Measurements from ENCODE around the gene ALG2.
"Not testable (repeated sequence)": the region's sequence is repeated elsewhere in the genome, so short reads cannot be mapped to it uniquely, and the experiment has no call there.

ALG2 gene

DNA sequence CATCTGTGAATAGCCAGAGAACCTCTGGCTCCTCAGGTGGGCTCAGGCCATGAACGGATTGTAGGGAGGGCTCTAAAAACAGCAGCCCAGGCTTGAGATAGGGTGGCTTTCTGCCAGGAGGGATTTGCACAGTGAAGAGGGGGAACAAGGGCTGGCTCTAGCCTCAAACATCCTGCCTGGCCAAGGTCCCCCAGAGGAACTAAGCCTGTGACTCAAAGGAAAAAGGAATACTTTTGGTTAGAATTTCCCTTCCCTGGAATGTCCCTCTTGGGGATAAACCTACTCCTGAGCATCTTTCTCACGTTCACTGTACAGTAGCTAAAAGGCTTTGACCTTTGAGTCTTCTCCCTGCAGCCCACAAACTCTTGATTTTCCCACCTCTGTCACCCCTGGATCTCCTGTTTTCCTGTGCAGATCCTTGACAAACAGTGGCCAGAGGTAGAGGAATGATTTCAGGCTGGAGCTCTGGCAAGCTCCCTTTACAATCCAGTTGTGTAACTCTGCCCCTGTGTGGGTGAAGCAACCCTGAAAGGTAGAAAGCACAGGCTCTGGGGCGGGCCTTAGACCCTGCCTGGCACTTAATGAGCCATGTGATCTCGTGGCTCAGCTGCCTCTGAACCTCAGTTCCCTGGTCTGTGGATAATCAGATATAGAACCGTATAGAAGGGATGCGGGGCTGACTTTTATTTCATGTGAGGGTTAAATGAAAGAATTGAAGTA lies 17.8 kb upstream of the ALG2 start:
- DNase-seq (ENCODE audit: low read depth in 4 of 4, low spot score in 1 of 4), result no peak

DNA sequence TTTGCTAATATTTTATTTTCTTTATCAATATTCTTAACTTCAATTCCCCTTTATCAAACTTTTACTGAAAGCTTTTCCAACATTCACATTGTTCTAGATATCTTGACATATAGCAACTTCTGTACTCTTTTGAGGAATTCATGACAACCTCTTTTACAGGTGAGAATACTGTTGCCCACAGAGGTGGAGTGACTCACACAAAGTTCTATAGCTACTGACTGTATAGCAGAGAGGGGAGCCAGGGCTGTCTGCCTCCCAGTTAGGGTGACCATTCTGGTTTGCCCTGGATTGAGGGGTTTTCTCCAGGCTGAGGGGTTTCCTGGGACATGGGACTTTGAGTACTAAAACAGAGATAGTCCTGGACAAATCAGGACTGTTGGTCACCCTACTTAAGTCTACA lies 16.6 kb upstream of the ALG2 start:
- DNase-seq (ENCODE audit: low read depth in 4 of 4, low spot score in 1 of 4), result no peak

- not testable (repeated sequence) for DNase-seq (ENCODE audit: low read depth in 4 of 4, low spot score in 1 of 4)
These were observed 16.1 kb upstream of the ALG2 start for GRCh38 chr9:99237849-99238248.

DNA sequence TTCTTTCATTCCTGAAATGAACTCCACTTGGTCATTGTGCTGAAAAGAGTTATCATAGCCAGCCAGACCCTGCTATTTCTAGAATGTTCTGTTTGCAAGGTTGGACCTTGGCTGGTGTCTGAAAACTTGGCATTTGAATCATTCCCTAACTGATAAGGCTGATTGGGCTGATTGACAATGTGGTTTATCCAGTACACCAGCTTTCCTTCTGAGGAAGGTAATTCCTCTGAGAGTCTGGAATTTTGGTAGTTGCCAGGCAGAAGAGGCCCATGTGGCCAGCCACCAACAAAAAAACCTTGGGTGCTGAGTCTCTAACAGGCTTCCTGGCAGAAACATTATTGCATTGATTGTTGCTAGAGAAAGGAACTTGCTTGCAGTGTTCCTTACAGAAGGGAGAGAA lies 15.6 kb upstream of the ALG2 start:
- DNase-seq (ENCODE audit: low read depth in 4 of 4, low spot score in 1 of 4), result no peak

DNA sequence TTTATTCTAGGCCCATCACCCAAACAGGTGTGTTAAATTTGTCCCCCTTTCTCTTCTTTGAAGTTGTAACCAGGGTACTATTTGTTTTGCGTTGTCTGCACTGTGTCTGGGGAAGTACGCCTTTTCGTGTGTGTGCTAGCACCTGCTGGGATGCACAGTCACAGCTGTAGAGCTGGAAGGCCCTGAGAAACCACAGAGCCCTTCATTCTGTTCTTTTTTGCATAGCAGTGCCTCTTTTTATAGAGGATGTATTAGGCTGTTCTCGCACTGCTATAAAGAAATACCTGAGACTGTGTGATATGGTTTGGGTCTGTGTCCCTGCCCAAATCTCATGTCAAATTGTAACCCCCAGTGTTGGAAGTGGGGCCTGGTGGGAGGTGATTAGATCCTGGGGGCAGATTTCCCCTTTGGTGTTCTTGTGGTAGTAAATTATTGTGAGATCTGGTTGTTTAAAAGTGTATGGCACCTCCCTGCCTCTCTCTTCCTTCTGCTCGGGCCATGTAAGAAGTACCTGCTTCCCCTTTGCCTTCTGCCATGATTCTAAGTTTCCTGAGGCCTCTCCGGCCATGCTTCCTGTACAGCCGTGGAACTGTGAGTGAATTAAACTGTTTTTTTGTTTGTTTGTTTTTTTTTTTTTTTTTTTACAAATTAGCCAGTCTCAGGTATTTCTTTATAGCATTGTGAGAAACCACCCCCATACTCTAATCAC lies 14.3 kb upstream of the ALG2 start:
- DNase-seq (ENCODE audit: low read depth in 4 of 4, low spot score in 1 of 4), result no peak

GRCh38 chr9:99235069-99235468 lies 13.3 kb upstream of the ALG2 start:
- no peak for DNase-seq (ENCODE audit: low read depth in 4 of 4, low spot score in 1 of 4)

GRCh38 chr9:99234618-99235017 lies 12.9 kb upstream of the ALG2 start:
- no peak for DNase-seq (ENCODE audit: low read depth in 4 of 4, low spot score in 1 of 4)

DNA sequence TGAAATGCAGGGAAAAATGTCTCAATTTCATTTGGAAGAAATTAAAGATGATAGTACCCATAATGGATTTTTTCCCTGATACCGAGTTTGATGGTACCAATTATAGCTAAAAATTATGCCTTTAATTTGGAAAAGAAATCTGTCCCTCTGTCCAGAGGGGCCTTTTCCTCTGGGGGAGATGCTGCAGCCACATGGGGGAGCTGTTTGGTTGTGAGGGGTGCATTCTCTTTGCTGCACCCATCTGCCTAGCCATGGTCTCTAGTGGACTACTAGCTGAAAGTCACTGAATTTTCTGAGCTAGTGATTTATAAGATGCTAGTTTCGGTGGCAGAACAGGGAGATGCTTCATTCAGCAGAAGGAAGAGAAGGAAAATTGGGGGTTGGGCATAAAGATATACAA lies 10.0 kb upstream of the ALG2 start:
- DNase-seq (ENCODE audit: low read depth in 4 of 4, low spot score in 1 of 4), result peak in 1 of 4 experiments; percentile 9

GRCh38 chr9:99230206-99230605 lies 8.5 kb upstream of the ALG2 start:
- no peak for DNase-seq (ENCODE audit: low read depth in 4 of 4, low spot score in 1 of 4)

- DNase-seq (ENCODE audit: low read depth in 4 of 4, low spot score in 1 of 4), result no peak
These were observed 4.3 kb upstream of the ALG2 start for GRCh38 chr9:99226054-99226453.

DNA sequence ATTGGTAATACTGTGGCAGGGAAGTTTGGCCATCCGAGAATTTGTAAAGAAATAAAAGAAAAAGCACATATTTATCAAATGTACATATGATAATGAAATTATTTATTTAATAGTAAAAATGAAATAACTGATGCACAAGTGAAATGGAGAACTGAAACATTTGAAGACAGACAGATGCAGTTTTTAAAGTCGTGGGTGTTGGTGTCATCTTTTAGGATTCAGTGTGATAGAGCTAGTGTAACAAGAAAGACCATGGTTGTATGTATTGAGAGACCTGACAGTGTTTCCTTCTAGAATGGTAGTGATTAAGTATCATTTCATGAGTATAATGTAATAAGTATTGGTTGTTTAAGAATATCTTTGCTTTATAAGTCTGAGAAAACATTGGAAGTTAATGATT lies 2.7 kb upstream of the ALG2 start:
- no peak for DNase-seq (ENCODE audit: low read depth in 4 of 4, low spot score in 1 of 4)

GRCh38 chr9:99222416-99223270 lies 901 bp upstream of the ALG2 start:
- no peak for DNase-seq (ENCODE audit: low read depth in 4 of 4, low spot score in 1 of 4)

DNA sequence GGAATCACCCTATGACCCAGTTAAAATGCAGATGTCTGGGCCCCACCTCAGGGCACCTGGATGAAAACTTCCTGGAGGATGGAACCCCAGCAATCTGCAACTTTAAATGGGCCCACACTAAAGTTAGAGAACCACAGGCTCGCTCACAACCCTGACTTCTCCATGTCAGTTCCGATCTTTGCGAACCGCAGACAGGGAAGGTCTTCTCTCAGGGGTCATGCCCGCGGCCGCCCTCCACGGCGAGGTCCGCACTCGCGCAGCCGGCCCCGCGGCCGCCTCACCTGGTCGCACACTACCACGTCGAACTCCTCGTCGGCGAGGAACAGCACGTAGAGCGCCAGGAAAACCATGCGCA lies 499 bp downstream of the ALG2 start:
- DNase-seq (ENCODE audit: low read depth in 4 of 4, low spot score in 1 of 4), result peak in 2 of 4 experiments; percentile 2 to 9

GRCh38 chr9:99220011-99220410 lies 1.7 kb downstream of the ALG2 start:
- DNase-seq (ENCODE audit: low read depth in 4 of 4, low spot score in 1 of 4), result no peak

DNA sequence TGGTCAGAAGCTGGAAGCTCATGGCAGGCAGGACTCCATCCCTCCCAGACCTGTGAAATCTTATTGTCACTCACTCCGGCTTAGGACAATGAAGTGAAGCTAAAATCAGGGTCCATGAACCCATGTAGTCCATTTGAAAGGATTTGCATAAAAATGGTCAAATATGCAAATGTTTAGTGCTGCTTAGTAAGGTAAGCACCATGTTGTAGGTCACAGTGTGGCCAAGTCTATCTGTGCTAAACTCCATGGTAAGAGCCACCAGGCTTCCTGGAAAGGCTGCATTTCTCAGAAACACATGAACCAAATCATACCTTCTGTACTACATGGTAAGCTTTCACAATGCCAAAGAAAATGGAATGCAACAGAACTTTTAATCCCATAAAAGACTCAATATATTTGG lies 5.7 kb downstream of the ALG2 start:
- no peak for DNase-seq (ENCODE audit: low read depth in 4 of 4, low spot score in 1 of 4)

DNA sequence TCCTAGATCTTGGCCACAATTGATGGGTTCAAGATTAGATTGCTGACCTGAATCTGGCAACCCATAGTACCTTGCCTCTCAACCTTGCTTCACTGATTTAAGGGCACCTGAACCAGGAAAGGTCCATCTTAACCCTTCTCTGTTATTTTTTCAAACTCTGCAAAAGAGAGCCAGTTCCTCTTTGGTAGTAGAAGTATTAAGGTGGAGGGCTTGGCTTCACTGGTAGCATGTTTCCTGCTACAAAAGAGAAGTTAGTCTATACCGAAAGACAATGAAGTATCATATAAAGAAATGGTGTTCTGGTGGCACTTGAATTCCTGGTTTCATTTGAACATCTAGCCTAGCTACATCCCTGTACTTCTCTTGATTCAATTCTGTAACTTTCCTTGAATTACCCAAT lies 8.5 kb downstream of the ALG2 start:
- no peak for DNase-seq (ENCODE audit: low read depth in 4 of 4, low spot score in 1 of 4)

GRCh38 chr9:99211746-99212145 lies 10.0 kb downstream of the ALG2 start:
- no peak for DNase-seq (ENCODE audit: low read depth in 4 of 4, low spot score in 1 of 4)

DNA sequence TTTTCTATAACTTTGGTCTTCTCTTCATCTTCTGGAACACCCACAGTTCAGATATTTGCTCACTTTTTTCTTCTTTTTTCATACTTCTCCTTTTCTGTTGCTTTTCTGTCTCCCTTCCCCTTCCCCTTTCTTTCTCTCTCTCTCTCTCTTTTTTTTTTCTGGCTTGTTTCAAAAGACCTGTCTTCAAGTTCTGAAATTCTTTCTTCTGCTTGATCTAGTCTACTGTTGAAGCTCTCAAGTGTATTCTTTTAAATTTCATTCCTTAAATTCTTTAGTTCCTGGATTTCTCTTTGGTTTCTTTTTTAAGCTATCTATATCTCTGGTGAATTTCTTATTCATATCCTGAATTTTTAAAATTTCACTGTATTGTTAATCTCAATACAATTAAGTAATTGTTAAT lies 11.2 kb downstream of the ALG2 start:
- DNase-seq (ENCODE audit: low read depth in 4 of 4, low spot score in 1 of 4), result no peak

GRCh38 chr9:99201603-99202002 lies 20.1 kb downstream of the ALG2 start:
- DNase-seq (ENCODE audit: low read depth in 4 of 4, low spot score in 1 of 4), result no peak

DNA sequence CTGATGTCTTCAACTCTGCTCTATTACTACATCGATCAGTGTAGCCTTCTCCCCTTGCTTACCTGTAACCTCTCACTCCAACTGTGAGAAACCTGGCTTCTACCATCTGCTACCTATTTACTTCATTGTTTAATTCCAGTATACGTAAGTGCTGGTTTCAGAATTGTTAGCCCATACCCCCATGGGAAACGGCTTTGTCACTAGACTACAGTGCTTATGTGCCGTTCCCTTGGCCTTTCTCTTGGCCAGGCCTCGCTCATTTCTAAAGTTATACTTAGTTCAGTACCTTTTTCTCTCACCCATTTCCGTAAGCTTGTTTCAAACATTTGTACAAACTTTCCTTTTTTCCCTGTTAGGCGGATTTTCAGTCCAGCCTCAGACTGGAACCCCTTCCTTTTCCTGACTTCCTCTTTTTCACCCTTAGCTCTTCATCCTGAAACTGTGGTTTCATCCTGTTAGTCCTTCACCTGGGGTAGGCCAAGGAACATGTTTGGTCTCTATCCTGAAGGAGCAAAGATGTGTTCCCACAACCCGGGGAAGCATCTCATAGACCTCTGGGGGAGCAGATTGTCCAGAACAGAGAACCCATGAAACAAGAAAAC lies 21.7 kb downstream of the ALG2 start:
- no peak for DNase-seq (ENCODE audit: low read depth in 4 of 4, low spot score in 1 of 4)

DNA sequence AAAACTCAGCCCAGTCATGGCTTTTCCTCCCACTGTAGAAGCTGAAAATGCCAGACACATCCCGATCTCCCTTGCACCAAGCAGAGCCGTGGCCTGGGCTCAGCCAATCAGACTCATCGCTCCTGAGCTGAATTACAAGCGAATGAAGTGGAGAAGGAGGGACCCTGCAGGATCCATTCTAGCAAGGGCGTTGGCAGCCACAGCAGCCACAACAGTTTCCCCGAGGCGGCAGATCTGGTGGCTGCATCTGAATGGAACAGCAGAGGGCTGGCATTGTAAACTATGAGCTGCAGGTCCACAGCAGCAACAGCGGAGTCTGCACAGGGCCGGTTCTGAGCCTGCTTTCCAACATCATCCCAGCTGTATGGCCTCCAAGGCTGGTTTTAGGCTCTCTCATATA lies 23.8 kb downstream of the ALG2 start:
- DNase-seq (ENCODE audit: low read depth in 4 of 4, low spot score in 1 of 4), result no peak
